Fibroblast of villous mesenchyme (primary cell): ENCODE measurements around the gene RBPMS2. TPM values are rescaled to one million over a fixed set of nuclear protein-coding genes. Genes with fewer than 3 reads are reported as not detected.

Experiments
- DNase-seq: peaks from one replicate; pipeline ENCODE4 v3.0.0-alpha.2; 2010; ENCODE audit warnings: low read depth
- H3K4me3 ChIP-seq: 2 replicates; pipeline ENCODE4 v1.5.1; 2011; ENCODE audit warnings: low read depth, mild to moderate bottlenecking, low read length
- total RNA-seq: library from RNA; depleted of rRNA; stranded (reverse); fragments of >200 nt; gene quantifications from 2 replicates; pipeline ENCODE4 v1.2.3, GENCODE V29; 2012
- TF ChIP-seq, protein P1 (sequence below): IDR thresholded peaks from 2 replicates; pipeline ENCODE4 v1.5.1; 2012; ENCODE audit warnings: low read depth, mild to moderate bottlenecking, low read length; ENCODE audit not compliant: insufficient read depth

RBPMS2 gene
- total RNA-seq, 1 donor = not detected

DNA sequence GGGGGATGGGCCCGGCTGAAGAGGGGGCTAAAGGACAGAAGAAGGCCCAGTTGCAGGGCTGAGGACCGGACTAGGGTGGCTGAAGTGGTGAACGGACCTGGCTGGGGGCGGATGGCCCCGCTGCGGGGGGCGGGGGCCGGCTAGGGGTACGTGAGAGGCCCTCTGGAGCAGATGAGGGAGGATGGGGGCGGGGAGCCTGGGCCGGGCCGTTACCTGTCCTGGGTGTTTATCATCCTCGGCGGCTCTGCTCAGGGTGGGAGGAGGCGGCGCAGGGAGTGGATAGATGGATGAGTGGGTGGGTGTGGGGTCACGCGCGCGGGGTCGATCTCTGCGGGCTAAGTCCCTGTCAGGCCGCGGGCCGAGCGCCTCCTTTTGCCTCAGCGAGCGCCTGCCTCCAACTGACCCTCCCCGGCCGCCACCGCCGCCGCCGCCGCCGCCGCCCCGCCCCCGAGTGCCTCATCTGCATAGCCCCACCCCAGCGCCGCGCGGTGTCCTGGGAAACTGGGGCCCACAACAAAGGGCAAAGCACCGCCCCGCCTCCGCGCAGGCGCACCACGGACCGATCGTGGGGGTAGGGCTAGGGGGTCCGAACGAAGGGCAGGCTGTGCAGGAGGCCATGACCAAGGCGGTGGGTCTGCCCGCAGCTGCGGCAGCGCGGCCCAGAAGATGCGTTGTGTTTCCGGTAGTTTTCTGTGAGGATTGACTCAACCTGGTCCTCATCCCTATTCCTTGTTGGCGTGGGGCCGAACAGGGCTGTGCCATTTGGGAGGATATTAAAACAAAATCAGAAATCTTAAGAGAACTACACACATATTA is 72.4 kb downstream of the RBPMS2 start:
- peak; percentile 91 for DNase-seq
- H3K4me3 ChIP-seq = peak overlapping the region; percentile 92

DNA sequence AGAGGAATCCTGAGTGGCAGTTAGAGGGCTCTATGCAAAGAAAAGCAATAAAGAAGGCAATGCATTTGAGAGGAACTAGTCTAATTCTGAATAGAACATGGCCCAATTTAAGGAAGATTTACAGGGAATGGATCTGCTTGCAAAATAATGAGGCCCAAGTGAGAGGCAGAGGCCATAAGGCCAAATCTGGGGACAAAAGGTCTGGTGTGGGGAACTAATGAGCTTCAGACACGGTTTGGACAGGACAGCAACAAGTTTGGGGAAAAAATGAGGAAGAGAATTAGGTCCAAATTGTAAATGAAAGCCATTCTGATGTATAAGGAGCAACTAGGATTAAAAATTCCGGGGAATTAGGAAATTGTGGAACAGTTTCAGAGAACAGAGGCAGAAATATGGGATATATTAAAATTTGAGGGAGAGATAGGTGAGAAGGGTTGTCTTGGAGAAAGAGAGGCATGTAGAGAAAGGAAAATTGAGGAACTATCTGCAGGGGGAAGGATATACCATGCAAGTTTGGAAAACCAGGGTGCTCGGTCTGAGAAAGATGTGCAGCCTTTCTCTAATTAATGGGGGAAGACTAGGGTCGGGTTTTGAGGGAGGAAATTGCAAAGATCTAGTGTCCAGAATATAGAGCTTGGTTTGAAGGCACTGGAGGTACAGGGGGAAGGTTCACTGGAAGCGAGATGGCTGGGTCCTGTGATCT is 73.8 kb downstream of the RBPMS2 start:
- TF ChIP-seq, protein P1, sequence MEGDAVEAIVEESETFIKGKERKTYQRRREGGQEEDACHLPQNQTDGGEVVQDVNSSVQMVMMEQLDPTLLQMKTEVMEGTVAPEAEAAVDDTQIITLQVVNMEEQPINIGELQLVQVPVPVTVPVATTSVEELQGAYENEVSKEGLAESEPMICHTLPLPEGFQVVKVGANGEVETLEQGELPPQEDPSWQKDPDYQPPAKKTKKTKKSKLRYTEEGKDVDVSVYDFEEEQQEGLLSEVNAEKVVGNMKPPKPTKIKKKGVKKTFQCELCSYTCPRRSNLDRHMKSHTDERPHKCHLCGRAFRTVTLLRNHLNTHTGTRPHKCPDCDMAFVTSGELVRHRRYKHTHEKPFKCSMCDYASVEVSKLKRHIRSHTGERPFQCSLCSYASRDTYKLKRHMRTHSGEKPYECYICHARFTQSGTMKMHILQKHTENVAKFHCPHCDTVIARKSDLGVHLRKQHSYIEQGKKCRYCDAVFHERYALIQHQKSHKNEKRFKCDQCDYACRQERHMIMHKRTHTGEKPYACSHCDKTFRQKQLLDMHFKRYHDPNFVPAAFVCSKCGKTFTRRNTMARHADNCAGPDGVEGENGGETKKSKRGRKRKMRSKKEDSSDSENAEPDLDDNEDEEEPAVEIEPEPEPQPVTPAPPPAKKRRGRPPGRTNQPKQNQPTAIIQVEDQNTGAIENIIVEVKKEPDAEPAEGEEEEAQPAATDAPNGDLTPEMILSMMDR = no peak
- H3K4me3 ChIP-seq = peak overlapping the region; percentile 92
- DNase-seq = no peak

More for the DNA sequence above, 72.4 kb downstream of the RBPMS2 start:
- TF ChIP-seq, protein P1 = no peak

DNA sequence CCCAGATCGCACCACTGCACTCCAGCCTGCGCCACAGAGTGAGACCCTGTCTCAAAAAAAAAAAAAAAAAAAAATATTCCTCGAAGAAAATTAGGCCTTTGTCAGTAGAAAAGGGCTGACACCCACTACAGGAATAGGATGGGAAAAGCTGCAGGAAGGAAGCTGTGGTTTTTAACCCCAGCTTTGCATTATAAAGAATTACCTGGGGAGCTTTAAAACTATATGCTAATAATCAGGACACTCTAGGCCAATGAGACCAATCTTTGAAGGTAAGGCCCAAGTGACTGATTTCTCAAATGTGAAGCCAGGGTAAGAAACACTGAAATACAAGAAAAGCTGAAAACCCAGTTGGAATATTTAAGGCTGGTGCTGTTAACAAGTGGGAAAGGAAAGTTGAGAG is 74.3 kb downstream of the RBPMS2 start:
- peak overlapping the region; percentile 92 for H3K4me3 ChIP-seq
- DNase-seq = no peak
- TF ChIP-seq, protein P1 = no peak

DNA sequence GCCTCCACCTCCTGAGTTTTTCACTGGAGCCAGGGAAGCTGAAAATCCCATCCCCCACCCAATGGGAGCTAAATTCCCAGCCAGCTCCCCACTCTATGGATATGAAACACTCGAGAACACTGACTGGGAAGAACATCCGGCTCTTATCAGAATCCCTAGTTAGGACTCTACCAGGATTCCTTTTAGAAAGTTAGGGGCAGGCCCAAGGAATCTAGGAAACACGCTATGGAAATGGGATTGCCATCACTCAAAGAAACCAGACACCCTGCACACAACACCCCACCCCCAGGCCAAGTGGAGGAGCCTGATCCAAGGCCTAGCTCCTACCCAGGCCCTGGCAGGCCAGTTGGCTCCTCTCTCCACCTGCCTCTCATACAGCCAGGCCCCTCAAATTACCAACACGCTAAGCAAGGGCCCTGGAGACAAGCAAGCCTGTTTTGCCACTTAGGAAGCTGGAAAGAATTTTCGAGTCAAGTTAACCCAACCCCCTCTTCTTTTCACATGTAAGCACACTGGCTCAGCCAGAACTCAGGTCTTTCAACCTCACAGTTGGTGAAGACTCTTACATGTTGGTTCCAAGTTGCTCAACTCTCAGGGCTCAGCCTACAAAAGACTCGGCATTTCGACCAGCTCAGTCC is 75.5 kb downstream of the RBPMS2 start:
- H3K4me3 ChIP-seq = peak overlapping the region; percentile 28
- DNase-seq = peak; percentile 79
- TF ChIP-seq, protein P1 = no peak

DNA sequence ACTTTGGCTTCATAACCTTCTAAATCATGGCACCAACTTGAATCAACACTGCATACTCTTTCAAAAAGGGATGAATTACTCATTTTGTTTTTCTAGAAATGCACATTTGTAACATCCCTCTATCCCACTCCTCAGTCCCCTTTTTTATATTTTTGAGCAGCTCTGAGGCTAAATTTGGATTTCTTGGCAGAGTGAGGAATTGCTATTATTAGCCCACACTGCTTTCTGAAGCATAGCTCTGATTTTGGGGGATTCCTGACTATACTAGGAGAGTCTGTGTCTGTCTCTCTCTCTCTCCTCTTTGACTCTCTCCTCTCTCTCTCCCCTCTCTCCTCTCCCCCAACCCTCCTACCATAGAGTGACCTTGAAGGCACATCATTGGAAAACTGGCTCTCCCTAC is 76.6 kb downstream of the RBPMS2 start:
- no peak for DNase-seq
- H3K4me3 ChIP-seq = no peak overlapping the region
- TF ChIP-seq, protein P1 = no peak

DNA sequence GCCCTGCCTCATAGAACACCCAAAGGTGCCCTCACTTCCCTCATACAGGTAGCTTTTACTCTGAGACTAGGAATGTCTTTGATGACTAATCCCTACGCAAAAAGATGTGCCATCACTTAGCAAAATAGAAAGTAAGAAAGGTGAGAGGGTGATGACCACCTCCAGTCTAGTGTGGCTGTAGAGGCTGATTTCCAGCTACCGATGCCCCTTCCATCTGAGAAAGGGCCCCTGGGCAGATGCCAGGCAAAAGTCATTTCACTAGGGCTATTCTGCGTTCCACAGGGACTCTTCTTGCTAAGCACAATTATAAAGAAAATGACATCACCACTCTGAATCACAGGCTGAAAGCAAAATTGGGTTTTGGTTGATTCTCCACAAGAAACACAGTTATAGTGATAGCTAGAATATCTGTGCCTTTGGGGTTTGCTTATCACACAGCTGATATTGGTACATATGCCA is 77.4 kb downstream of the RBPMS2 start:
- no peak for DNase-seq
- TF ChIP-seq, protein P1 = no peak

More for the DNA sequence above, 77.4 kb downstream of the RBPMS2 start:
- H3K4me3 ChIP-seq = no peak overlapping the region
